Measurements from ENCODE around the gene EVL. TPM values are rescaled to one million over a fixed set of nuclear protein-coding genes. Genes with fewer than 3 reads are reported as not detected.

Gene EVL
- total and polyA plus RNA-seq, 10 of the 15 experiments (the other 5 are each of a cell fraction or from before 2014, with no cell fraction given), result 11.9 to 341 (median 89.8) TPM

DNA sequence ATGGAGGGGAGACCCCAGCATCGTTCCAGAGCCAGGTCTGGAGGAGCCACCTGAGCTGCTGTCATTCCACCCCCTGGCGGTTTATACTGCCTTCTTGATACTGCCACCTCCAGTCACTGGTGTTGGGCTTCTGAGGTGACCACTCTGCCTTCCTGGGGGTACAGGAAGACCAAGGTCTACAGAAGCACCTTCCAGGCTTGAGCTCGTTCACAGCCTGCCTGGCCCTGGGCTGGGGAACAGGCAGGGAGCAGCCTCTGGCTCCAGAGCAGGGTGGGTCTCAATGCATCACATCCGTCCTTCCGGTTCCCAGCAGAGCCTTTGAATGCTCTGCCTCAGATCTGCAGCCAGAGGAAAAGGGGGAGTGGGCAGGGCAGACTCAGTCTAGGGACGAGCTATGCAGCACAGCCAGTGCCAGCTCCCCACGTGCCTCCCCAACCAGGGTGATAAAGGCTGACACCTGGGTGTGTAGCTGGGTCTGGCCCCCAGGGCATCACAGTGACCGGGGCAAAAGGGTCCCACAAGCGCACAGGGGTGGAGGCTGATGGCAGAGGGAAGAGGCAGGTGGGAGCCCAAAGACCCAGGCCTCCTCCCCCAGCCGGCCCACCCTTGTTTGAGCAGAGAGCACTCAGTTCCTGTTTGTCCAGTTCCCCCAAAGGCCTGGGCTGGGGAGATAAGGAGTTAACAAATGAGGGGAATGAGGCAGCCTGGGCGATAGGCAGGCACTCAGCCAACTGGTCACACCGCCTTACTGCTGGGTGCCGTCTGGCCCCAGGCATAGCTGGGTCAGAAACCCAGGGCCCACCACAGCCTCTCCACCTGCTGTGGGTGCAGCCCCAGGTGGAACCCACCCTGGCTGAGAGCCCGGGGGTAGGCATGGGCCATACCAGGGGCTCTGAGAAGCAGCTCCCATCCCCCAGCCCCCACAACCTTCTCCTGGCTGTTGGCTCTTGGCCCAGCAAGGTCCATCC is 77.1 kb downstream of the EVL start:
- H3K9ac ChIP-seq (ENCODE audit: control insufficient read depth, insufficient read depth, low read length), result no peak overlapping the region
- no peaks in the 10 kb centered on the region for H3K79me2 ChIP-seq (ENCODE audit: control insufficient read depth, insufficient read depth, low read length)
- CTCF ChIA-PET, result no interaction called here
- no peak for DNase-seq (ENCODE audit: low read depth, low spot score)
- WGBS (ENCODE audit: insufficient coverage, insufficient replicate concordance, low lambda C conversion rate, missing lambda C conversion rate), result 82% methylated on average over 14 of the region's 14 CpGs
- no peak overlapping the region for H3K27ac ChIP-seq (ENCODE audit: control insufficient read depth, insufficient read depth)
- in situ Hi-C loops (cut with MboI) (no loop called here), intact Hi-C loops (cut with micrococcal nuclease; ENCODE audit: unreplicated experiment) (no loop called here)
- RAD21 ChIA-PET (ENCODE audit: unreplicated experiment), result no interaction called here
- POLR2A ChIA-PET, result no interaction called here
- H2AFZ ChIP-seq (ENCODE audit: control insufficient read depth, low read depth, low read length), result no peak overlapping the region
- H3K27me3 ChIP-seq (replicated peaks in 1 of 2; ENCODE audit: control insufficient read depth in 2 of 2, insufficient read depth in 2 of 2, low read length in 1 of 2), result no peaks in the 10 kb centered on the region
- H3K4me3 ChIP-seq, result no peak overlapping the region
- no peak overlapping the region for H3K4me2 ChIP-seq (ENCODE audit: control insufficient read depth, insufficient read depth)
- no peak for ATAC-seq
- no peaks in the 10 kb centered on the region for H3K4me1 ChIP-seq (ENCODE audit: control insufficient read depth, insufficient read depth, low read length)
- peaks cover 7 to 10% of the 10 kb centered on the region in 2 experiments; a peak in 3 of 4 replicates for H3K36me3 ChIP-seq (ENCODE audit: control insufficient read depth in 2 of 2, insufficient read depth in 2 of 2, low read length in 1 of 2)
- TF ChIP-seq POLR2AphosphoS5 (IDR thresholded peaks at IDR 0.05; ENCODE audit: low read length), result no peak; the same call in 1 of the 2 replicates
- TF ChIP-seq, protein P1, sequence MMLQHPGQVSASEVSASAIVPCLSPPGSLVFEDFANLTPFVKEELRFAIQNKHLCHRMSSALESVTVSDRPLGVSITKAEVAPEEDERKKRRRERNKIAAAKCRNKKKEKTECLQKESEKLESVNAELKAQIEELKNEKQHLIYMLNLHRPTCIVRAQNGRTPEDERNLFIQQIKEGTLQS (IDR thresholded peaks at IDR 0.05; ENCODE audit: borderline replicate concordance, extremely low read depth, low read depth, low read length), result no peak
- TF ChIP-seq SUZ12 (IDR thresholded peaks at IDR 0.05; ENCODE audit: unreplicated experiment), result no peak
- TF ChIP-seq, protein P2, sequence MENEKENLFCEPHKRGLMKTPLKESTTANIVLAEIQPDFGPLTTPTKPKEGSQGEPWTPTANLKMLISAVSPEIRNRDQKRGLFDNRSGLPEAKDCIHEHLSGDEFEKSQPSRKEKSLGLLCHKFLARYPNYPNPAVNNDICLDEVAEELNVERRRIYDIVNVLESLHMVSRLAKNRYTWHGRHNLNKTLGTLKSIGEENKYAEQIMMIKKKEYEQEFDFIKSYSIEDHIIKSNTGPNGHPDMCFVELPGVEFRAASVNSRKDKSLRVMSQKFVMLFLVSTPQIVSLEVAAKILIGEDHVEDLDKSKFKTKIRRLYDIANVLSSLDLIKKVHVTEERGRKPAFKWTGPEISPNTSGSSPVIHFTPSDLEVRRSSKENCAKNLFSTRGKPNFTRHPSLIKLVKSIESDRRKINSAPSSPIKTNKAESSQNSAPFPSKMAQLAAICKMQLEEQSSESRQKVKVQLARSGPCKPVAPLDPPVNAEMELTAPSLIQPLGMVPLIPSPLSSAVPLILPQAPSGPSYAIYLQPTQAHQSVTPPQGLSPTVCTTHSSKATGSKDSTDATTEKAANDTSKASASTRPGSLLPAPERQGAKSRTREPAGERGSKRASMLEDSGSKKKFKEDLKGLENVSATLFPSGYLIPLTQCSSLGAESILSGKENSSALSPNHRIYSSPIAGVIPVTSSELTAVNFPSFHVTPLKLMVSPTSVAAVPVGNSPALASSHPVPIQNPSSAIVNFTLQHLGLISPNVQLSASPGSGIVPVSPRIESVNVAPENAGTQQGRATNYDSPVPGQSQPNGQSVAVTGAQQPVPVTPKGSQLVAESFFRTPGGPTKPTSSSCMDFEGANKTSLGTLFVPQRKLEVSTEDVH (IDR thresholded peaks at IDR 0.05; ENCODE audit: low read depth, partially characterized antibody), result no peak
- TF ChIP-seq, protein P3, sequence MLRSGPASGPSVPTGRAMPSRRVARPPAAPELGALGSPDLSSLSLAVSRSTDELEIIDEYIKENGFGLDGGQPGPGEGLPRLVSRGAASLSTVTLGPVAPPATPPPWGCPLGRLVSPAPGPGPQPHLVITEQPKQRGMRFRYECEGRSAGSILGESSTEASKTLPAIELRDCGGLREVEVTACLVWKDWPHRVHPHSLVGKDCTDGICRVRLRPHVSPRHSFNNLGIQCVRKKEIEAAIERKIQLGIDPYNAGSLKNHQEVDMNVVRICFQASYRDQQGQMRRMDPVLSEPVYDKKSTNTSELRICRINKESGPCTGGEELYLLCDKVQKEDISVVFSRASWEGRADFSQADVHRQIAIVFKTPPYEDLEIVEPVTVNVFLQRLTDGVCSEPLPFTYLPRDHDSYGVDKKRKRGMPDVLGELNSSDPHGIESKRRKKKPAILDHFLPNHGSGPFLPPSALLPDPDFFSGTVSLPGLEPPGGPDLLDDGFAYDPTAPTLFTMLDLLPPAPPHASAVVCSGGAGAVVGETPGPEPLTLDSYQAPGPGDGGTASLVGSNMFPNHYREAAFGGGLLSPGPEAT (IDR thresholded peaks at IDR 0.05; ENCODE audit: low read depth), result no peak
- TF ChIP-seq, protein P4, sequence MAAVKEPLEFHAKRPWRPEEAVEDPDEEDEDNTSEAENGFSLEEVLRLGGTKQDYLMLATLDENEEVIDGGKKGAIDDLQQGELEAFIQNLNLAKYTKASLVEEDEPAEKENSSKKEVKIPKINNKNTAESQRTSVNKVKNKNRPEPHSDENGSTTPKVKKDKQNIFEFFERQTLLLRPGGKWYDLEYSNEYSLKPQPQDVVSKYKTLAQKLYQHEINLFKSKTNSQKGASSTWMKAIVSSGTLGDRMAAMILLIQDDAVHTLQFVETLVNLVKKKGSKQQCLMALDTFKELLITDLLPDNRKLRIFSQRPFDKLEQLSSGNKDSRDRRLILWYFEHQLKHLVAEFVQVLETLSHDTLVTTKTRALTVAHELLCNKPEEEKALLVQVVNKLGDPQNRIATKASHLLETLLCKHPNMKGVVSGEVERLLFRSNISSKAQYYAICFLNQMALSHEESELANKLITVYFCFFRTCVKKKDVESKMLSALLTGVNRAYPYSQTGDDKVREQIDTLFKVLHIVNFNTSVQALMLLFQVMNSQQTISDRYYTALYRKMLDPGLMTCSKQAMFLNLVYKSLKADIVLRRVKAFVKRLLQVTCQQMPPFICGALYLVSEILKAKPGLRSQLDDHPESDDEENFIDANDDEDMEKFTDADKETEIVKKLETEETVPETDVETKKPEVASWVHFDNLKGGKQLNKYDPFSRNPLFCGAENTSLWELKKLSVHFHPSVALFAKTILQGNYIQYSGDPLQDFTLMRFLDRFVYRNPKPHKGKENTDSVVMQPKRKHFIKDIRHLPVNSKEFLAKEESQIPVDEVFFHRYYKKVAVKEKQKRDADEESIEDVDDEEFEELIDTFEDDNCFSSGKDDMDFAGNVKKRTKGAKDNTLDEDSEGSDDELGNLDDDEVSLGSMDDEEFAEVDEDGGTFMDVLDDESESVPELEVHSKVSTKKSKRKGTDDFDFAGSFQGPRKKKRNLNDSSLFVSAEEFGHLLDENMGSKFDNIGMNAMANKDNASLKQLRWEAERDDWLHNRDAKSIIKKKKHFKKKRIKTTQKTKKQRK (IDR thresholded peaks at IDR 0.05; ENCODE audit: low read depth, low read length), result no peak
- no peak for FAIRE-seq
- SMC1A ChIA-PET (ENCODE audit: uncharacterized antibody, unreplicated experiment), result no interaction called here
- no TSS peak for BruUV-seq (replicated peaks)
- H3K9me3 ChIP-seq (replicated peaks; ENCODE audit: control insufficient read depth, insufficient read depth, low read length), result no peaks in the 10 kb centered on the region
- H4K20me1 ChIP-seq (ENCODE audit: control insufficient read depth, insufficient read depth), result no peaks in the 10 kb centered on the region

Measured in GM12878 (cell line).